ENCODE data around the gene MS4A2.

- TF ChIP-seq CTBP1 (IDR thresholded peaks at IDR 0.05; ENCODE audit: borderline replicate concordance) = no peak
- TF ChIP-seq LEF1 (IDR thresholded peaks at IDR 0.05; ENCODE audit: borderline replicate concordance) = no peak
- TF ChIP-seq SP1 (IDR thresholded peaks at IDR 0.05) = no peak
- no peak for TF ChIP-seq FOXM1 (IDR thresholded peaks at IDR 0.05; ENCODE audit: borderline replicate concordance)
- TF ChIP-seq SUZ12 (IDR thresholded peaks at IDR 0.05) = no peak
- TF ChIP-seq FOXA1 (IDR thresholded peaks at IDR 0.05) = no peak
Measured at GRCh38 chr11:60078745-60079144, 9.7 kb upstream of the MS4A2 start.

Data from HEK293T (cell line).